HT1080 (cell line): ENCODE measurements around the gene SLC25A6. TPM values are rescaled to one million over a fixed set of nuclear protein-coding genes. Genes with fewer than 3 reads are reported as not detected.
"Not testable (repeated sequence)": the region's sequence is repeated elsewhere in the genome, so short reads cannot be mapped to it uniquely, and the experiment has no call there.

ENCODE experiments used
- DNase-seq: peaks from one replicate; pipeline ENCODE4 v3.0.0-alpha.2; 2015; ENCODE audit warnings: low read depth
- total RNA-seq: library from RNA; depleted of rRNA; stranded (reverse); fragments of >200 nt; shearing (Covaris generic); gene quantifications from 2 replicates; pipeline ENCODE4 v1.2.3, GENCODE V29; 2014; rRNA removed

Gene SLC25A6
- total RNA-seq, 1 experiment from 2014 or later, result 276 TPM

DNA sequence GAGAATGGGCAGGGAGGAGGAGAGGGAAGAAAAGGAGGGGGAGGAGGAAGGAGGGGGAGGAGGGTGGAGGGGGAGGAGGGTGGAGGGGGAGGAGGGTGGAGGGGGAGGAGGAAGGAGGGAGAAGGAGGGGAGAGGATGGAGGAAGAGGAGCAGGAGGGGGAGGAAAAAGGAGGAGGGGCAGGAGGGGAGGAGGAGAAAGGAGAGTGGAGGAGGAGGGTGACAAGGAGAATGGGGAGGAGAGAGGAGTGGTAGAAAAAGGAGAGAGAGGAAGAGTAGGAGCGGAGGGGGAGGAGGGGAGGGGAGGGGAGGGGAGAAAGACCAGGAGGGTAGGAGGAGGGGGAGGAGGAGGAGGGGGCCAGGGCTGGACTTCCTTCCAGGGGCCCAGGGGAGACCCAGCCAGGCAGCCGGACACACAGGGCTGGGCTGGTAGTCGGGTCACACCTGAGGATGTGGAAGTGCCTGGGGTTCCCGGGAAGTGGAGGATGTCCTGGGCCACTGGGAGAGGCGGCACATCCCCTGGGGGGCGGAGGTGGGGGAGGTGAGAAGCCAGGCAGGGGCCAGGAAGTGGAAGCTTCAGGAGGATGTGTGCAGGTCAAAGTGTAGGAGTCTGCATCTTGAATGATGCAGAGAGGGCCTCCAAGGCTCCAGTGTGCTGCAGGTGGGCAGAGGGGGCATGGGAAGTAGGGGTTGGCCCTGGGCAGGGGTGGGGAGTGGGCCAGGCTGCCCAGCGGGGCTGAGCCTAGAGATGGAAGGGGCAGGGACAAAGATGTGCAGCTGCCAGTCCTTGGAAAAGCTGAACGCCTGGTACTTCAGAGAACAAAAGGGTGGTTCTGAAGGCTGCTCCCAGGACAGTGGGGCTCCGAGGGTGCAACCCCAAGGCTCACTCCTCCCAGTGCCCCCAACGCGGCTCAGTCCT is 36.5 kb downstream of the SLC25A6 start:
- no peak for DNase-seq

DNA sequence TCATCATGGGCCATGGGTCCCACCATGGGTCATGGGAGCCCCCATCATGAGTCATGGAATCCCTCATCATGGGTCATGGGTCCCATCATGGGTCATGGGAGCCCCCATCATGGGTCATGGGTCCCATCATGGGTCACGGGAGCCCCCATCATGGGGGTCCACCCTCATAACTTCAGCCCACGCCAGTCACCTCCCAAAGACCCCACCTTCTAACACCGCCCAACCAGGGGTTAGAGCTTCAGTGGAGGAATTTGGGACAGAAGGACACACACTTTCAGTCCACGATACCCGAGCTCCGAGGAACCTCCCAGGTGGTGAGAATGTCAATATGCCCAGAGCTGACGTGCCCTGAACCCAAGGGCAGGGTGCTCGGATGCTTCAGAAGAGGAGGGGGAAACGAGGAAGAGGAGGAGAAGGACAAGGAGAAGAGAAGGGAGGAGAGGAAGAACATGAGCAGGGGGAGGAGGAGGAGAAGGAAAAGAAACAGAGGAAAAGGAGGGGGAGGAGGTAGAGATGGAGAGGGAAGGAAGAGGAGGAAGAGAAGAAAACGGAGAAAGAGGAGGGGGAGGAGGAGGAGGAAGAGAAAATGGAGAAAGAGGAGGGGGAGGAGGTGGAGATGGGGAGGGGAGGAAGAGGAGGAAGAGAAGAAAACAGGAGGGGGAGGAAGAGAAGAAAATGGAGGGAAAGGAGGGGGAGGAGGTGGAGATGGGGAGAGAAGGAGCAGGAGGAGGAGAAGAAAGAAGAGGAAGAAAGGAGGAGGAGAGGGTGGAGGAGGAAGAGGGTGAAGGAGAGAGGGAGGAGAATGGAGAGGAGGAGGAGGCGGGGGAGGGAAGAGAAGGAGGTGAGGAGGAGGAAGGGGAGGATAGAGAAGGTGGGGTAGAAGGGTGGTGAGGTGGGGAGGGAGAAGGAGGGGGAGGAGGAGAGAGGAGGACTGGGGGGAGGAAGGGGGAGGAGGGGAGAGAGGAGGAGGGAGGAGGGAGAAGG is 37.6 kb downstream of the SLC25A6 start:
- DNase-seq, result no peak

DNA sequence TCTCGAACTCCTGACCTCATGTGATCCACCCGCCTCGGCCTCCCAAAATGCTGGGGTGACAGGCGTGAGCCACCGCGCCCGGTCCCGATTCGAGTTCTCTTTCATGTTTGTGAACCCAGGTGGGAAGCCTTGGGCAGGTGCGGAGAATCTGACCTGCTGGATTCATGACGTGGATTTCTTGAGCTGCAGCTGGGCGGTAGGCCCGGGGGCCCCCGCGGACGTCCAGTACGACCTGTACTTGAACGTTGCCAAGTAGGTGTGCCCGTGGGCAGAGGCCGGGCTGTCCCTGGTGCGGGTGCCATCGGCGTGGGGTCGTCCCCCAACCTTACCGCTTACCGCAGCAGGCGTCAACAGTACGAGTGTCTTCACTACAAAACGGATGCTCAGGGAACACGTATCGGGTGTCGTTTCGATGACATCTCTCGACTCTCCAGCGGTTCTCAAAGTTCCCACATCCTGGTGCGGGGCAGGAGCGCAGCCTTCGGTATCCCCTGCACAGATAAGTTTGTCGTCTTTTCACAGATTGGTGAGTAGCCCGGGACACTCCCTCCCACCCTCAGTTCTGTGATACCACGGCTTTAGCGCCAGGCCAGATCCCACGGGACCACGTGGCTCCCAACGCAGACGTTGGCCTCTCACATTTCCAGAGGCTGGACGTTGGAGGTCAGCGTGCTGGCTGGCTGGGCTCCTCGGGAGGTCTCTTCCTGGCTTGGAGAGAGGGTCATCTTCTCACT is 39.8 kb downstream of the SLC25A6 start:
- no peak for DNase-seq

DNA sequence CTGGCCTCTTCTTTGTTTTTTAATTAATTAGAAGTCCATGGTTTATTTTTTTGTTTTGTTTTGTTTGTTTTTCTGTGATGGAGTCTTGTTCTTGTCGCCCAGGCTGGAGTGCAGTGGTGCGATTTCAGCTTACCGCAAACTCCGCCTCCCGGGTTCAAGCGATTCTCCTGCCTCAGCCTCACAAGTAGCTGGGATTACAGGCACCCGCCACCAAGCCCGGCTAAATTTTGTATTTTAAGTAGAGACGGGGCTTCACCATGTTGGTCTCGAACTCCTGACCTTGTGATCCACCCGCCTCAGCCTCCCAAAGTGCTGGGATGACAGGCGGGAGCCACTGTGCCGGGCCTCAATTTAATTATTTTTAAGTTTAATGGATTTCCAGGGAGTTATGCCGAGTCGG is 42.3 kb downstream of the SLC25A6 start:
- not testable (repeated sequence) for DNase-seq

DNA sequence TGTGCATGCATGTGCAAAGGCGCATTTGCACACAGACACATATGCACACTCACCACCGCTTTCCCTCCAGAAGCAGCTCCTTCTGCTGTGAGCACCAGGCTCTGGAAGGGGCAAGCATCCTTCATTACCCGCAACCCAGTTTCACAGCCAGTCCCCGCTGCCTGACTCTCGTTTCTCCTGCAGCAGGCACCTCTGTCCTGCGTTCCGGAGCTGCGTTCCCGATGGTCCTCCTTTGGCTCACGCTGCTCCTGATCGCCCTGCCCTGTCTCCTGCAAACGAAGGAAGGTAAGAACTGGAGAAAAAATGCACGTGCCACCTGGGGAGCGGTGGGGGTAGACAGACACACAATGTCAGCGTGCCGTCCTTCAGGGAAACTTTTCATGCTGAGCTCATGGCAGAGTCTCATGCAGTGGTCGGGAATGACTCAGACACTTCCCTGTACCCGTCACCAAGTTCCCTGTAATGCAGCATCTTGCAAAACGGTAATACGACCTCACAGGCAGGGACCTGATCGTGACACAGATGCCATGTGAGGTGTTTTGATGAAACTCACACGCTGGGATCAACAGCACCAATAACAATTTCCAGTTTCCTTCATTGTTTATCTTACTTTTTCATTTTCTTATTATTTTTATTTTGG is 50.2 kb downstream of the SLC25A6 start:
- peak; percentile 17 for DNase-seq

DNA sequence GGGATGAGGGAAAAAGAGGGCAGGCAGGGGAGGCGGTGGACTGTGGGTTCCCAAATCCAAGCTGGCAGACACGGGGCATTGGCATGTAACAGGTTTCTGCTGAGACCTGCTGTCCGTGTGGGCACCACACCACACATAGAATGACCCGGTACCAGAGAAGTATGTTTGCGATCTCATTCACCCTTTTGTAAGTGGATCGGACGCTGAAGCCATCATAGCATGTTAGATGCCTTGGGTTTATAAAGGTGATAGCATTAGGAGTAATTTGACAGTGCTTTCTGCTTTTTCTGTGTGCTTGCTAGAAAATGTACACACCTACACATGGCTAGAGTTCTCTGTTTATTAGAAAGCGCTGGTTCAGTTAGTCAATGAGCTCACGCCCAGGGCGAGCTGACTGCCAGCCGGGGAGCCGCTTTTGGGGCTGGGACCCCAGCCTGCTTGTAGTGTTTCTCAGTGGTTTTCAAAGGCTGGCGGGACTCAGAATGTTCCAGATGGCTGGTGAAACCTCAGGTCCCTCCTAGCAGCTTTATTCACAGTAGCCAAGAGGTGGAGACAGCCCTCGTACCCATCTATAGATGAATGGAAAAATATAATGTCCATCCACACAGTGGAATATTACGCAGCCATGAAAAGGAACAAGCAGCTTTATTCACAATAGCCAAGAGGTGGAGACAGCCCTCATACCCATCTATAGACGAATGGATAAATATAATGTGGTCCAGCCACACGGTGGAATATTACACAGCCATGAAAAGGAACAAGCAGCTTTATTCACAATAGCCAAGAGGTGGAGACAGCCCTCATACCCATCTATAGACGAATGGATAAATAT is 54.7 kb downstream of the SLC25A6 start:
- no peak for DNase-seq

DNA sequence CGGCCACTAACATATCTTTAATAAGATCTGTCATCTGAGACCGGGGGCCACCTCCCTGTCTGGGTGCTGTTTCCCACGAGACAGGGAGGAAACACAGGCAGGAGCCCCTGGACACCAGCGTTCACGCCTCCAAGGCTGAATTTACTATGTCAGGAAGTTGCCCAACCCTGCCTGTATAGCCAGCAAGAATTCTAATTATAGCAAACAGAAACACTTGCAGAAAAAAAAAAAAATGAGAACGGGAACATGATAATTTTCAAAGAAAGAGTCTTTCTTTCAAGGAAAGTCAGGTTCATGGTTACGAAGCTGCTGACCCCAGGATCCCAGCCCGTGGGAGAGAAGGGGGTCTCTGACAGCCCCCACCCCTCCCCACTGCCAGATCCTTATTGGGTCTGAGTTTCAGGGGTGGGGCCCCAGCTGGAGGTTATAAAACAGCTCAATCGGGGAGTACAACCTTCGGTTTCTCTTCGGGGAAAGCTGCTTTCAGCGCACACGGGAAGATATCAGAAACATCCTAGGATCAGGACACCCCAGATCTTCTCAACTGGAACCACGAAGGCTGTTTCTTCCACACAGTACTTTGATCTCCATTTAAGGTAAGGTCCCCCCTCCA is 55.5 kb downstream of the SLC25A6 start, which contains the start of gene IL3RA:
IL3RA (plus strand) TSS at position 455 of the 613 bp plus-strand sequence. CDS start 4,981 bp downstream, outside the sequence.
- no peak for DNase-seq

Other genes starting within 250 kb of the SLC25A6 start
- 0.42 TPM in 1 of 2 replicates, not detected in the other for gene CRLF2, start 179.5 kb downstream of the SLC25A6 start, total RNA-seq
- gene CSF2RA, start 123.3 kb downstream of the SLC25A6 start, total RNA-seq, result 4.0 and 4.8 TPM in 2 replicates
- gene IL3RA, start 55.3 kb downstream of the SLC25A6 start, total RNA-seq, result not detected in 2 replicates
- 10.0 and 12.3 TPM in 2 replicates for gene ASMTL, start 60.8 kb upstream of the SLC25A6 start, total RNA-seq
- 1.1 and 1.3 TPM in 2 replicates for gene P2RY8, start 145.1 kb upstream of the SLC25A6 start, total RNA-seq
- 33.2 and 36.3 TPM in 2 replicates for gene AKAP17A, start 199.5 kb upstream of the SLC25A6 start, total RNA-seq
- gene ASMT, start 222.9 kb upstream of the SLC25A6 start, total RNA-seq, result 0.32 TPM in 1 of 2 replicates, not detected in the other